Thyroid gland (tissue), 4 donors: ENCODE results near the gene ADCY1.

Experiments used
- CTCF ChIP-seq, 6 experiments: fragments of 200-600 bp in 3 of 6; fragments of 450-650 bp in 3 of 6; sonication (generic) in 3 of 6; IDR thresholded peaks; one replicate each; pipeline ENCODE4 v1.5.1; 2016 to 2019; ENCODE audit warnings: antibody characterized with exemption in 6 of 6, mild to moderate bottlenecking in 2 of 6, inconsistent platforms in 1 of 6, moderate library complexity in 1 of 6
- POLR2A ChIP-seq, 2 donors: fragments of 450-650 bp; IDR thresholded peaks; one replicate each; pipeline ENCODE4 v1.6.1; 2017; ENCODE audit warnings: antibody characterized with exemption in 2 of 2, mild to moderate bottlenecking in 2 of 2, moderate library complexity in 1 of 2

- TF ChIP-seq CTCF (IDR thresholded peaks at IDR 0.05) (no peak), POLR2A (IDR thresholded peaks at IDR 0.05) (no peak)
Observed at GRCh38 chr7:45712872-45713668, 138.9 kb downstream of the ADCY1 start.
